K562 (cell line): ENCODE data around the gene ARHGAP24. TPM values are rescaled to one million over a fixed set of nuclear protein-coding genes. Genes with fewer than 3 reads are reported as not detected.
A peak's percentile ranks its signal among the peaks of the same experiment; 100 is the strongest.

Source experiments
- ATAC-seq: fragments of 200-7000 bp; cut with Tn5 transposase; 3 replicates; pipeline ENCODE4 v1.9.1; 2020; ENCODE audit warnings: moderate library complexity
- BruUV-seq: library from RNA; stranded (reverse); fragments of 400-500 nt; replicated peaks from 2 replicates; lab custom pipeline; 2021; lab: Mats Ljungman, UMichigan
- CTCF ChIA-PET: fragments of 300-600 bp; formaldehyde crosslinking; extraction: SDS; loops from one replicate; lab custom pipeline; 2021; ENCODE audit warnings: low intra/inter-chr PET ratio; lab: Yijun Ruan, JAX
- POLR2A ChIA-PET: fragments of 300-600, 350-650 bp; sonication (Branson Sonifier 250); formaldehyde crosslinking; extraction: SDS; loops from one replicate; lab custom pipeline; 2021; ENCODE audit warnings: antibody characterized with exemption, inconsistent platforms; lab: Yijun Ruan, JAX
- DNase-seq, 4 experiments: peaks; one replicate each; pipeline versions ENCODE4 v3.0.0 to v3.0.0-alpha.2; 2011 to 2018; ENCODE audit warnings: low spot score in 3 of 4, mixed read lengths in 3 of 4; ENCODE audit errors: extremely low read depth in 1 of 4
- FAIRE-seq: peaks from 2 replicates; lab custom pipeline; 2011; peaks lifted over from hg19 to GRCh38; lab: Jason Lieb, UNC
- H2AFZ ChIP-seq: 2 replicates; pipeline ENCODE4 v1.6.0; 2011; ENCODE audit warnings: low read depth, low read length, control low read depth, inconsistent platforms
- H3K27ac ChIP-seq: fragments of 200-600 bp; 3 replicates; pipeline ENCODE4 v1.8.0; 2011; ENCODE audit warnings: low read depth, mild to moderate bottlenecking, control low read depth, inconsistent platforms, low read length, moderate library complexity, mixed read lengths; ENCODE audit errors: extremely low read depth
- H3K27me3 ChIP-seq, 2 experiments: fragments of 300-600 bp in 1 of 2; 2 replicates in 1 of 2; 3 replicates in 1 of 2; pipeline versions ENCODE4 v1.6.0 to v1.8.0; 2011; ENCODE audit warnings: inconsistent platforms in 2 of 2, low read length in 2 of 2, mild to moderate bottlenecking in 1 of 2, mixed read lengths in 1 of 2, moderate library complexity in 1 of 2; ENCODE audit not compliant: control insufficient read depth in 2 of 2, insufficient read depth in 2 of 2
- H3K36me3 ChIP-seq: fragments of 300-600 bp; 3 replicates; pipeline ENCODE4 v1.8.0; 2011; ENCODE audit warnings: mild to moderate bottlenecking, low read length, inconsistent platforms; ENCODE audit not compliant: control insufficient read depth, insufficient read depth
- H3K4me1 ChIP-seq, 2 experiments: fragments of 200-600 bp in 1 of 2; replicated peaks in 1 of 2; 2 replicates in 1 of 2; 3 replicates in 1 of 2; pipeline versions ENCODE4 v1.5.1 to v1.8.0; 2011; ENCODE audit warnings: inconsistent platforms in 2 of 2, low read length in 2 of 2, mild to moderate bottlenecking in 1 of 2, mixed read lengths in 1 of 2, moderate library complexity in 1 of 2; ENCODE audit not compliant: control insufficient read depth in 2 of 2, insufficient read depth in 2 of 2
- H3K4me2 ChIP-seq: 2 replicates; pipeline ENCODE4 v1.6.1; 2011; ENCODE audit warnings: low read length, control low read depth, inconsistent platforms, mixed read lengths; ENCODE audit not compliant: insufficient read depth
- H3K4me3 ChIP-seq: fragments of 200-600 bp; sonication (generic), shearing (Covaris generic); 2 replicates; pipeline ENCODE4 v1.5.1; 2016; ENCODE audit warnings: control low read depth, inconsistent platforms
- H3K79me2 ChIP-seq: fragments of 200-600 bp; 3 replicates; pipeline ENCODE4 v1.8.0; 2011; ENCODE audit warnings: low read length, inconsistent platforms; ENCODE audit not compliant: control insufficient read depth, insufficient read depth
- H3K9ac ChIP-seq, 2 experiments: 2 replicates each; pipeline versions ENCODE4 v1.6.0 to v1.6.1; 2011; ENCODE audit warnings: low read depth in 2 of 2, low read length in 2 of 2, control low read depth in 1 of 2, inconsistent platforms in 1 of 2, mild to moderate bottlenecking in 1 of 2, mixed read lengths in 1 of 2; ENCODE audit not compliant: insufficient read depth in 1 of 2
- H3K9me1 ChIP-seq: one replicate; pipeline ENCODE4 v1.6.0; 2011; ENCODE audit warnings: inconsistent platforms, mild to moderate bottlenecking, low read length, moderate library complexity; ENCODE audit not compliant: control insufficient read depth, insufficient read depth
- H3K9me3 ChIP-seq: replicated peaks from 2 replicates; pipeline ENCODE4 v1.5.1; 2011; ENCODE audit warnings: low read depth, low read length, inconsistent platforms; ENCODE audit not compliant: control insufficient read depth, insufficient read depth
- H4K20me1 ChIP-seq: replicated peaks from 2 replicates; pipeline ENCODE4 v1.6.1; 2011; ENCODE audit warnings: low read length, inconsistent platforms, mixed read lengths; ENCODE audit not compliant: control insufficient read depth, insufficient read depth
- ELF4 ChIP-seq: fragments of 450-650 bp; formaldehyde crosslinking; IDR thresholded peaks from 2 replicates; pipeline ENCODE4 v1.4.0; 2022; ENCODE audit warnings: missing genetic modification characterization
- ILF3 ChIP-seq: fragments of 450-650 bp; IDR thresholded peaks from 2 replicates; pipeline ENCODE4 v1.6.1; 2018; ENCODE audit warnings: antibody characterized with exemption, mild to moderate bottlenecking, moderate library complexity, borderline replicate concordance
- IRF2 ChIP-seq: sonication (generic); formaldehyde crosslinking; IDR thresholded peaks from 2 replicates; pipeline ENCODE4 v1.8.1; 2022; ENCODE audit warnings: mild to moderate bottlenecking, missing genetic modification reagents
- KDM4B ChIP-seq, 2 experiments: fragments of 450-650 bp in 1 of 2; sonication (generic) in 1 of 2; IDR thresholded peaks; 2 replicates each; pipeline ENCODE4 v1.6.1; 2016 to 2017; ENCODE audit warnings: borderline replicate concordance in 2 of 2, antibody characterized with exemption in 1 of 2, low read depth in 1 of 2, mild to moderate bottlenecking in 1 of 2
- MCM7 ChIP-seq, 2 experiments: fragments of 450-650 bp; IDR thresholded peaks; 2 replicates each; pipeline ENCODE4 v1.6.1; 2016 to 2018
- MTA1 ChIP-seq: fragments of 450-650 bp; IDR thresholded peaks from 2 replicates; pipeline ENCODE4 v1.6.1; 2017; ENCODE audit warnings: borderline replicate concordance
- PHF8 ChIP-seq: fragments of 200-600 bp; sonication (generic); IDR thresholded peaks from 2 replicates; pipeline ENCODE4 v1.6.1; 2012; ENCODE audit warnings: mixed run types, mild to moderate bottlenecking, inconsistent platforms, low read length, moderate library complexity, borderline replicate concordance
- ZNF311 ChIP-seq: fragments of 250-450 bp; sonication (Bioruptor Pico); IDR thresholded peaks from 2 replicates; pipeline ENCODE4 v1.4.0; 2020; ENCODE audit warnings: mild to moderate bottlenecking, moderate library complexity
- ZNF316 ChIP-seq: fragments of 450-650 bp; IDR thresholded peaks from 2 replicates; pipeline ENCODE4 v1.6.1; 2016
- WGBS: fragments of 100-300 bp; shearing (Covaris generic); methylation state at CpG from one replicate; pipeline ENCODE4 v1.1.6; 2016; ENCODE audit warnings: low coverage, mixed read lengths; ENCODE audit not compliant: insufficient coverage; ENCODE audit errors: missing lambda C conversion rate; 5-methylcytosine and 5-hydroxymethylcytosine counted together
- in situ Hi-C: fragments of 300-500 bp; cut with MboI; formaldehyde crosslinking; loops from 4 replicates; pipeline ENCODE4 v1.15.0; 2018; ENCODE audit warnings: inconsistent platforms, mixed read lengths
- intact Hi-C: fragments of 100-400 bp; cut with micrococcal nuclease; formaldehyde crosslinking; loops from 2 replicates; pipeline ENCODE4 v1.14.2; 2022
- polyA plus RNA-seq, 8 experiments: library from polyadenylated mRNA; depleted of rRNA in 4 of 8; stranded (reverse) in 5 of 8; unstranded in 3 of 8; fragments of >200 nt; fragmentation: Nextera tagmentation in 2 of 8; fragmentation: Illumina TruSeq in 1 of 8; extraction: Ambion mirVana in 2 of 8; extraction: Trizol in 1 of 8; gene quantifications; 2 replicates each; pipeline versions ENCODE4 v1.2.1 to v1.2.3, GENCODE V29; 2011 to 2014; ENCODE audit warnings: inconsistent platforms in 1 of 8, missing spikeins in 1 of 8
- total RNA-seq, 7 experiments: library from RNA; depleted of rRNA in 6 of 7; stranded (reverse); fragments of >200 nt in 6 of 7; fragmentation: Illumina TruSeq in 2 of 7; extraction: Trizol in 2 of 7; gene quantifications; 2 replicates each; pipeline versions ENCODE4 v1.2.1 to v1.2.3, GENCODE V29; 2011 to 2021; ENCODE audit warnings: low replicate concordance in 1 of 7
- TF ChIP-seq, protein P1 (sequence below): fragments of 250-450 bp; sonication (Bioruptor Pico); IDR thresholded peaks from 2 replicates; pipeline ENCODE4 v1.5.0; 2020; ENCODE audit warnings: mild to moderate bottlenecking
- TF ChIP-seq, protein P2 (sequence below), 2 experiments: fragments of 450-650 bp; IDR thresholded peaks; 2 replicates each; pipeline ENCODE4 v1.6.1; 2016
- TF ChIP-seq, protein P3 (sequence below): fragments of 250-450 bp; sonication (Bioruptor Pico); IDR thresholded peaks from 2 replicates; pipeline ENCODE4 v1.8.0; 2022; ENCODE audit warnings: inconsistent platforms

Gene ARHGAP24
- total and polyA plus RNA-seq, 9 of the 15 experiments (the other 6 are each of a cell fraction or from before 2014, with no cell fraction given) = 8.0 to 22.6 (median 14.0) TPM

DNA sequence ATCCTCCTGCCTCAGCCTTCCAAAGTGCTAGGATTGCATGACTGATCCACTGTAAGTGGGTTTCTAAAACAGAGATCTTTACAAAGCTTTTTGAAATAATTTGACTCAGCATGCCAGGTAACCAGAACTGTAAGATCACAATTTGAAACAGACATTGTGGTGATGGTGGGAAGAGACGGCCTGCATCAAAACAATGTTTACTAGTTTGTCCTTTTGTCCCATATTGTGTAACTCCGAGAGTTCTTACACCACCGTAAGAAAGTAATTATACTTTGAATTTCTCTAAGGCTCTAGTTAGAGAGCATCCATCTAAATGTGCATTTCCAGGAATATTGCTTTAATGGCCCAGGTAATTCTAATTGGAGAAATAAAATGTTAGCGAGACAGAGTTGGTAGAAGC lies 594 bp upstream of the ARHGAP24 start:
- in situ Hi-C loops = no loop called here
- no peaks in the 10 kb centered on the region for H3K9me3 ChIP-seq
- H2AFZ ChIP-seq = peak overlapping the region; percentile 75; the same call in 1 of the 2 replicates
- no TSS peak for BruUV-seq
- ATAC-seq = no peak
- H3K9me1 ChIP-seq = no peaks in the 10 kb centered on the region
- no peak overlapping the region for H3K9ac ChIP-seq
- no peak for FAIRE-seq
- no peak for DNase-seq
- WGBS = 2% methylated on average over 4 of the region's 4 CpGs
- H3K4me3 ChIP-seq = no peak overlapping the region
- H3K27me3 ChIP-seq = peaks cover 0 to 3% of the 10 kb centered on the region in 2 experiments; a peak in 2 of 5 replicates
- H3K4me1 ChIP-seq = peaks cover 0 to 9% of the 10 kb centered on the region in 2 experiments; a peak in 3 of 5 replicates
- ChIA-PET POLR2A (interaction anchor here (0.7 kb wide), 1 partner anchor 116 kb away, joined by 3 read pairs; no protein-coding TSS in a partner anchor), CTCF (no interaction called here)
- intact Hi-C loops = no loop called here
- TF ChIP-seq KDM4B (IDR thresholded peaks at IDR 0.05; ENCODE audit: borderline replicate concordance in 2 of 2, low read depth in 1 of 2) (no peak), ZNF311 (CRISPR knock-in tag) (no peak), ILF3 (no peak), PHF8 (no peak), MCM7 (IDR thresholded peaks at IDR 0.05) (no peak), ZNF316 (no peak), IRF2 (CRISPR knock-in tag) (no peak), MTA1 (no peak), ELF4 (CRISPR knock-in tag) (no peak)
- TF ChIP-seq, protein P1, sequence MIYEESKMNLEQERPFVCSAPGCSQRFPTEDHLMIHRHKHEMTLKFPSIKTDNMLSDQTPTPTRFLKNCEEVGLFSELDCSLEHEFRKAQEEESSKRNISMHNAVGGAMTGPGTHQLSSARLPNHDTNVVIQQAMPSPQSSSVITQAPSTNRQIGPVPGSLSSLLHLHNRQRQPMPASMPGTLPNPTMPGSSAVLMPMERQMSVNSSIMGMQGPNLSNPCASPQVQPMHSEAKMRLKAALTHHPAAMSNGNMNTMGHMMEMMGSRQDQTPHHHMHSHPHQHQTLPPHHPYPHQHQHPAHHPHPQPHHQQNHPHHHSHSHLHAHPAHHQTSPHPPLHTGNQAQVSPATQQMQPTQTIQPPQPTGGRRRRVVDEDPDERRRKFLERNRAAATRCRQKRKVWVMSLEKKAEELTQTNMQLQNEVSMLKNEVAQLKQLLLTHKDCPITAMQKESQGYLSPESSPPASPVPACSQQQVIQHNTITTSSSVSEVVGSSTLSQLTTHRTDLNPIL = no peak
- TF ChIP-seq, protein P2, sequence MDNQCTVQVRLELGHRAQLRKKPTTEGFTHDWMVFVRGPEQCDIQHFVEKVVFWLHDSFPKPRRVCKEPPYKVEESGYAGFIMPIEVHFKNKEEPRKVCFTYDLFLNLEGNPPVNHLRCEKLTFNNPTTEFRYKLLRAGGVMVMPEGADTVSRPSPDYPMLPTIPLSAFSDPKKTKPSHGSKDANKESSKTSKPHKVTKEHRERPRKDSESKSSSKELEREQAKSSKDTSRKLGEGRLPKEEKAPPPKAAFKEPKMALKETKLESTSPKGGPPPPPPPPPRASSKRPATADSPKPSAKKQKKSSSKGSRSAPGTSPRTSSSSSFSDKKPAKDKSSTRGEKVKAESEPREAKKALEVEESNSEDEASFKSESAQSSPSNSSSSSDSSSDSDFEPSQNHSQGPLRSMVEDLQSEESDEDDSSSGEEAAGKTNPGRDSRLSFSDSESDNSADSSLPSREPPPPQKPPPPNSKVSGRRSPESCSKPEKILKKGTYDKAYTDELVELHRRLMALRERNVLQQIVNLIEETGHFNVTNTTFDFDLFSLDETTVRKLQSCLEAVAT (IDR thresholded peaks at IDR 0.05) = no peak
- TF ChIP-seq, protein P3, sequence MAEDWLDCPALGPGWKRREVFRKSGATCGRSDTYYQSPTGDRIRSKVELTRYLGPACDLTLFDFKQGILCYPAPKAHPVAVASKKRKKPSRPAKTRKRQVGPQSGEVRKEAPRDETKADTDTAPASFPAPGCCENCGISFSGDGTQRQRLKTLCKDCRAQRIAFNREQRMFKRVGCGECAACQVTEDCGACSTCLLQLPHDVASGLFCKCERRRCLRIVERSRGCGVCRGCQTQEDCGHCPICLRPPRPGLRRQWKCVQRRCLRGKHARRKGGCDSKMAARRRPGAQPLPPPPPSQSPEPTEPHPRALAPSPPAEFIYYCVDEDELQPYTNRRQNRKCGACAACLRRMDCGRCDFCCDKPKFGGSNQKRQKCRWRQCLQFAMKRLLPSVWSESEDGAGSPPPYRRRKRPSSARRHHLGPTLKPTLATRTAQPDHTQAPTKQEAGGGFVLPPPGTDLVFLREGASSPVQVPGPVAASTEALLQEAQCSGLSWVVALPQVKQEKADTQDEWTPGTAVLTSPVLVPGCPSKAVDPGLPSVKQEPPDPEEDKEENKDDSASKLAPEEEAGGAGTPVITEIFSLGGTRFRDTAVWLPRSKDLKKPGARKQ (CRISPR knock-in tag) = no peak
- H3K27ac ChIP-seq = no peak overlapping the region
- H3K36me3 ChIP-seq = no peaks in the 10 kb centered on the region
- H3K4me2 ChIP-seq = peak overlapping the region; percentile 68
- no peaks in the 10 kb centered on the region for H3K79me2 ChIP-seq
- H4K20me1 ChIP-seq = no peaks in the 10 kb centered on the region
